Mucosa of stomach (tissue), 1 donor: Measurements from ENCODE around the gene RASSF3.

Source experiments
- H3K27me3 ChIP-seq: one replicate; pipeline ENCODE4 v1.7.0; 2013; ENCODE audit warnings: mild to moderate bottlenecking, low read length; ENCODE audit not compliant: control insufficient read depth, insufficient read depth
- H3K36me3 ChIP-seq: one replicate; pipeline ENCODE4 v1.7.0; 2013; ENCODE audit warnings: low read length; ENCODE audit not compliant: control insufficient read depth, insufficient read depth
- H3K4me1 ChIP-seq: one replicate; pipeline ENCODE4 v1.7.0; 2013; ENCODE audit warnings: mild to moderate bottlenecking, low read length; ENCODE audit not compliant: control insufficient read depth, insufficient read depth
- H3K4me3 ChIP-seq: one replicate; pipeline ENCODE4 v1.7.0; 2013; ENCODE audit warnings: low read length
- H3K9ac ChIP-seq: one replicate; pipeline ENCODE4 v1.7.0; 2013; ENCODE audit warnings: mild to moderate bottlenecking, low read length, moderate library complexity
- H3K9me3 ChIP-seq: one replicate; pipeline ENCODE4 v1.7.0; 2013; ENCODE audit warnings: mild to moderate bottlenecking, low read length, moderate library complexity; ENCODE audit not compliant: control insufficient read depth
- donor health status: Pancreatic carcinoma.

The RASSF3 gene

DNA sequence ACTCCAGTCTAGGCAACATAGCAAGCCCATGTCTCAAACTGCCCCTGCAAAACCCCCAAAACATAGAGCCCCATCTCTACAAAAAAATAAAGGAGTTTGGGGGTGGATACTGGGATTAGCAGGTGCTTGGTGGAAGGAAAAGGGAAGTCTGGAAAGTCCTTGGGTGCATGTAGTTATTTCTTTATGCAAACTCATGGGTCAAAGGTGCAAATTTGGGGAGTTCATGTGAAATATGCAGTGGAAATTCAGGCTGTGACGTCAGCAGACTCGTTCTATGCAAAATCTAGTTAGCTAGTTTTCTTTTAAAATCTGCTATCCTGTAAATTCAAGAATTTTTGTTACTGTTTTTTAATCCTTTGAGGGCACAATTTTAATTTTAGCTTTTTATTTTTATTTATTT lies 97.6 kb downstream of the RASSF3 start:
- no peak overlapping the region for H3K9ac ChIP-seq
- H3K4me1 ChIP-seq: no peaks in the 10 kb centered on the region
- H3K36me3 ChIP-seq: no peaks in the 10 kb centered on the region
- H3K4me3 ChIP-seq: no peak overlapping the region
- no peaks in the 10 kb centered on the region for H3K27me3 ChIP-seq
- no peaks in the 10 kb centered on the region for H3K9me3 ChIP-seq

GRCh38 chr12:64709429-64709828 lies 99.1 kb downstream of the RASSF3 start:
- H3K36me3 ChIP-seq: no peaks in the 10 kb centered on the region
- no peaks in the 10 kb centered on the region for H3K4me1 ChIP-seq
- no peak overlapping the region for H3K4me3 ChIP-seq
- H3K9ac ChIP-seq: no peak overlapping the region
- H3K27me3 ChIP-seq: no peaks in the 10 kb centered on the region
- no peaks in the 10 kb centered on the region for H3K9me3 ChIP-seq

GRCh38 chr12:64713376-64713775 lies 103.1 kb downstream of the RASSF3 start:
- Histone ChIP-seq H3K4me1 (no peaks in the 10 kb centered on the region), H3K27me3 (no peaks in the 10 kb centered on the region), H3K9me3 (no peaks in the 10 kb centered on the region), H3K4me3 (no peak overlapping the region), H3K36me3 (no peaks in the 10 kb centered on the region), H3K9ac (no peak overlapping the region)

- Histone ChIP-seq H3K9me3 (no peaks in the 10 kb centered on the region), H3K9ac (no peak overlapping the region), H3K4me3 (no peak overlapping the region), H3K4me1 (no peaks in the 10 kb centered on the region), H3K36me3 (no peaks in the 10 kb centered on the region), H3K27me3 (no peaks in the 10 kb centered on the region)
Measured at GRCh38 chr12:64714551-64714968, 104.3 kb downstream of the RASSF3 start.

- Histone ChIP-seq H3K4me1 (no peaks in the 10 kb centered on the region), H3K4me3 (no peak overlapping the region), H3K9me3 (no peaks in the 10 kb centered on the region), H3K36me3 (no peaks in the 10 kb centered on the region), H3K9ac (no peak overlapping the region), H3K27me3 (no peaks in the 10 kb centered on the region)
Measured at GRCh38 chr12:64716371-64716770, 106.1 kb downstream of the RASSF3 start.

- no peaks in the 10 kb centered on the region for H3K9me3 ChIP-seq
- H3K4me1 ChIP-seq: no peaks in the 10 kb centered on the region
- H3K4me3 ChIP-seq: no peak overlapping the region
- H3K36me3 ChIP-seq: no peaks in the 10 kb centered on the region
- no peaks in the 10 kb centered on the region for H3K27me3 ChIP-seq
- no peak overlapping the region for H3K9ac ChIP-seq
Measured at GRCh38 chr12:64716839-64717455, 106.7 kb downstream of the RASSF3 start.

DNA sequence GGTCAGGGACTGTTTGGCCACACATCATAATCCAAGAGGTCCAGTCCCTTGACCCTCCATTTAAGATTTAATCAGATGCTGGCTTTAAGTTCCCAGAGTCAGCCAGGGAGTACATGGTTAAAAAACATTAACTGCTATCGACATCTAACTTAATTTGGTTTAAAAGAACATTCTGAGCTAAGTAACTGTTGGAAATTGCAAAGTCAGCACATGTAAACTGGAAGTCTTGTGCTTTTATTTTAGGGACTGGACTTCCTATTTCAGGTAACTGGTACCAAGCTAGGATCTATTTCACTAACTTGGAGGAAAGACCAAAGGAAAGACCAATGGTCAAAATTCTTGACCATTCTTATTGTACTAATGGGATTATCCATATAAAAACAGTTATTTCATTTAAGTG lies 108.4 kb downstream of the RASSF3 start:
- Histone ChIP-seq H3K27me3 (no peaks in the 10 kb centered on the region), H3K9ac (no peak overlapping the region), H3K4me1 (no peaks in the 10 kb centered on the region), H3K36me3 (no peaks in the 10 kb centered on the region), H3K4me3 (no peak overlapping the region), H3K9me3 (no peaks in the 10 kb centered on the region)

GRCh38 chr12:64720884-64721283 lies 110.6 kb downstream of the RASSF3 start:
- H3K36me3 ChIP-seq: no peaks in the 10 kb centered on the region

DNA sequence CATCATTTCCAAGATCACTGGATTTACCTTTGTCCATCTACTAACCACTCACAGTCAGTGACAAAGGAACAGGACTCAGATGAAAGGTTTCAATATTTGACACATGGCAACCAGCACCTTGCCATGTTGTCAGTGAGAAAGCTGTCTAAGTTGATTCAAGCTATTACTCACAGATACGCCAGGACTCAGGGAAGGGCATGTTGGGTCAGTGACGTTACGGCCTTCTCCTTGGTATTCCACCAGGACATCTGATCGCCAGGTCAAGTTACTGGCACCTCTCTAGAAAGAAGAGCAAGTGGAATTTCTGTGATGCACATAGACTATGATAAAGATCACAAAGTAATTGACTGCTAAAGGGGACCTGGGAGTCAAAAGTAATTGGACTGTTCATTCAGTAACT lies 112.5 kb downstream of the RASSF3 start:
- H3K27me3 ChIP-seq: no peaks in the 10 kb centered on the region
- no peak overlapping the region for H3K4me3 ChIP-seq
- H3K9me3 ChIP-seq: no peaks in the 10 kb centered on the region
- no peaks in the 10 kb centered on the region for H3K36me3 ChIP-seq
- H3K9ac ChIP-seq: no peak overlapping the region
- H3K4me1 ChIP-seq: no peaks in the 10 kb centered on the region

More at GRCh38 chr12:64720884-64721283, 110.6 kb downstream of the RASSF3 start:
- no peaks in the 10 kb centered on the region for H3K4me1 ChIP-seq
- H3K4me3 ChIP-seq: no peak overlapping the region
- no peaks in the 10 kb centered on the region for H3K9me3 ChIP-seq
- H3K9ac ChIP-seq: no peak overlapping the region
- H3K27me3 ChIP-seq: no peaks in the 10 kb centered on the region

DNA sequence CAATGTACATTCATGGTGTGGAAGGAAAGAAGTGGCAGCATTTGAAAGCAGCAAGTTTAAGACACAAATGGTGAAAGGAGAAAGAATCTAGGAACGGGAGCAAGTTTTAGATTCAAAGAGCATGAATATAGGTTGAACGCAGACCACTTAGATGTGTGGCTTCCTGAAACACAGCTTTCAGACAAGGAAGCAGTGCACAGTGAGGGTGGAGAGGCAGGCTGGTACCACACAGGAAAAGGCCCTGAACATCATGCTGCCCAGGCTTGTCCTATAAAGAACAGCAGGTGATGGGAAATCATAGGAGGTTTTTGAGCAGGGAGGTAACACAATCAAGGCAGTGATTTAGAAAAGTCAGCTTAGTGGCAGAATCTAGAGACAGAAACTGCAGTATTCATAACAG lies 113.3 kb downstream of the RASSF3 start:
- H3K9ac ChIP-seq: no peak overlapping the region
- no peaks in the 10 kb centered on the region for H3K27me3 ChIP-seq
- H3K4me3 ChIP-seq: no peak overlapping the region
- H3K4me1 ChIP-seq: no peaks in the 10 kb centered on the region
- no peaks in the 10 kb centered on the region for H3K36me3 ChIP-seq
- no peaks in the 10 kb centered on the region for H3K9me3 ChIP-seq

DNA sequence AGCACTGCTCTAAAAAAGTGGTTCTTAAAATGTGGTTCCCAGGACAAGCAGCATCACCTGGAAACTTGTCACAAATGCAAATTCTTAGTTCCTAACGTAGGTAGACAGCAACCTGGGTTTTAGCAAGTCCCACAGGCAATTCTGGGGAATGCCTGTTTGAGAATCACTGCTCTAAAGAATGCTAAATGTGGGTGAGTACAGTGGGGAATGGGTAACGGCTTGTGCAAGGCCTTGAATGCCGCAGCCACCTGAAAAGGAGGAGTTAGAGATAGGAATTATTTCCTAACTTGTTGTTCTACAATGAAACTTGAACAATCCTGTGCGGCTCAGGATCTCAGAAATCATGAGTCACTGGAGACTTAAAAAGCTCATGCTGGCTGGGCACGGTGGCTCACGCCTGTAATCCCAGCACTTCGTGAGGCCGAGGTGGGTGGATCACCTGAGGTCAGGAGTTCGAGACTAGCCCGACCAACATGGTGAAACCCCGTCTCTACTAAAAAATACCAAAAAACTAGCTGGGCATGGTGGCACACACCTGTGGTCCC lies 114.0 kb downstream of the RASSF3 start:
- H3K9ac ChIP-seq: no peak overlapping the region
- no peaks in the 10 kb centered on the region for H3K9me3 ChIP-seq
- no peaks in the 10 kb centered on the region for H3K4me1 ChIP-seq
- H3K27me3 ChIP-seq: no peaks in the 10 kb centered on the region
- no peaks in the 10 kb centered on the region for H3K36me3 ChIP-seq
- H3K4me3 ChIP-seq: no peak overlapping the region

GRCh38 chr12:64729909-64730587 lies 119.8 kb downstream of the RASSF3 start:
- Histone ChIP-seq H3K4me3 (no peak overlapping the region), H3K9me3 (no peaks in the 10 kb centered on the region), H3K36me3 (no peaks in the 10 kb centered on the region), H3K4me1 (peaks cover 4% of the 10 kb centered on the region), H3K9ac (no peak overlapping the region), H3K27me3 (no peaks in the 10 kb centered on the region)
